ENCODE measurements around the gene CCSER1. TPM values are rescaled to one million over a fixed set of nuclear protein-coding genes. Genes with fewer than 3 reads are reported as not detected.

The CCSER1 gene
- total and polyA plus RNA-seq, 2 donors (not counting 1 experiment from before 2014, with no cell fraction given) = 10.7 to 39.5 TPM

GRCh38 chr4:91285487-91285886 is 1158.3 kb downstream of the CCSER1 start:
- Histone ChIP-seq H3K4me1 (ENCODE audit: control insufficient read depth in 2 of 2, insufficient read depth in 2 of 2, low read length in 2 of 2) (no peaks in the 10 kb centered on the region), H3K36me3 (replicated peaks in 1 of 2; ENCODE audit: control extremely low read depth in 1 of 2, control insufficient read depth in 1 of 2, extremely low read depth in 1 of 2, insufficient read depth in 2 of 2, low read length in 1 of 2) (no peaks in the 10 kb centered on the region), H3K9ac (ENCODE audit: low read length) (no peak overlapping the region), H3K79me2 (ENCODE audit: control insufficient read depth, insufficient read depth, low read length) (no peaks in the 10 kb centered on the region), H4K20me1 (ENCODE audit: control insufficient read depth, insufficient read depth, low read length, poor library complexity, severe bottlenecking) (no peaks in the 10 kb centered on the region), H3K4me2 (replicated peaks; ENCODE audit: low read depth, low read length, poor library complexity, severe bottlenecking) (no peak overlapping the region), H3K9me3 (ENCODE audit: control extremely low read depth in 1 of 3, control insufficient read depth in 2 of 3, insufficient read depth in 1 of 3, low read length in 2 of 3) (peaks cover 0 to 2% (median 0%) of the 10 kb centered on the region in 3 donors), H3K27me3 (replicated peaks in 1 of 4; ENCODE audit: control extremely low read depth in 1 of 4, control insufficient read depth in 3 of 4, insufficient read depth in 4 of 4, low read length in 3 of 4) (no peaks in the 10 kb centered on the region), H3K27ac (ENCODE audit: low read length in 2 of 2) (no peak overlapping the region), H3K4me3 (ENCODE audit: control extremely low read depth in 1 of 5, extremely low read depth in 1 of 5, insufficient read depth in 1 of 5, low read depth in 2 of 5, low read length in 4 of 5) (no peak overlapping the region), H2AFZ (ENCODE audit: insufficient read depth, low read depth, low read length, poor library complexity, severe bottlenecking) (no peak overlapping the region)
- CTCF ChIA-PET = no interaction called here
- intact Hi-C loops (cut with micrococcal nuclease) = no loop called here
- TF ChIP-seq EZH2 (IDR thresholded peaks at IDR 0.05; ENCODE audit: borderline replicate concordance, insufficient read depth, low read depth, low read length, poor library complexity, severe bottlenecking) = no peak
- TF ChIP-seq, protein P1, sequence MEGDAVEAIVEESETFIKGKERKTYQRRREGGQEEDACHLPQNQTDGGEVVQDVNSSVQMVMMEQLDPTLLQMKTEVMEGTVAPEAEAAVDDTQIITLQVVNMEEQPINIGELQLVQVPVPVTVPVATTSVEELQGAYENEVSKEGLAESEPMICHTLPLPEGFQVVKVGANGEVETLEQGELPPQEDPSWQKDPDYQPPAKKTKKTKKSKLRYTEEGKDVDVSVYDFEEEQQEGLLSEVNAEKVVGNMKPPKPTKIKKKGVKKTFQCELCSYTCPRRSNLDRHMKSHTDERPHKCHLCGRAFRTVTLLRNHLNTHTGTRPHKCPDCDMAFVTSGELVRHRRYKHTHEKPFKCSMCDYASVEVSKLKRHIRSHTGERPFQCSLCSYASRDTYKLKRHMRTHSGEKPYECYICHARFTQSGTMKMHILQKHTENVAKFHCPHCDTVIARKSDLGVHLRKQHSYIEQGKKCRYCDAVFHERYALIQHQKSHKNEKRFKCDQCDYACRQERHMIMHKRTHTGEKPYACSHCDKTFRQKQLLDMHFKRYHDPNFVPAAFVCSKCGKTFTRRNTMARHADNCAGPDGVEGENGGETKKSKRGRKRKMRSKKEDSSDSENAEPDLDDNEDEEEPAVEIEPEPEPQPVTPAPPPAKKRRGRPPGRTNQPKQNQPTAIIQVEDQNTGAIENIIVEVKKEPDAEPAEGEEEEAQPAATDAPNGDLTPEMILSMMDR (IDR thresholded peaks at IDR 0.05) = no peak
- no peaks in the 10 kb centered on the region for H3K4me1 Mint-ChIP-seq
- POLR2A ChIA-PET = no interaction called here
- no peak overlapping the region for H3K4me3 Mint-ChIP-seq
- DNase-seq (no peak), ATAC-seq (ENCODE audit: low read depth) (no peak)
- no peak overlapping the region for H3K27ac Mint-ChIP-seq
- no peaks in the 10 kb centered on the region for H3K27me3 Mint-ChIP-seq
- H3K9me3 Mint-ChIP-seq (ENCODE audit: insufficient read depth) = no peaks in the 10 kb centered on the region
- no CpG with 5 or more reads among the region's 2 CpGs for WGBS (ENCODE audit: insufficient coverage)

GRCh38 chr4:91288702-91289311 is 1161.6 kb downstream of the CCSER1 start:
- H3K4me3 Mint-ChIP-seq = no peak overlapping the region
- POLR2A ChIA-PET = no interaction called here

More at GRCh38 chr4:91288702-91289311, 1161.6 kb downstream of the CCSER1 start:
- no peaks in the 10 kb centered on the region for H3K9me3 ChIP-seq (ENCODE audit: control extremely low read depth in 1 of 3, control insufficient read depth in 2 of 3, insufficient read depth in 1 of 3, low read length in 2 of 3)
- no CpG with 5 or more reads among the region's 2 CpGs for WGBS (ENCODE audit: insufficient coverage)
- ATAC-seq (ENCODE audit: low read depth) = no peak
- DNase-seq = no peak
- intact Hi-C loops (cut with micrococcal nuclease) = no loop called here
- H3K4me1 ChIP-seq (ENCODE audit: control insufficient read depth in 2 of 2, insufficient read depth in 2 of 2, low read length in 2 of 2) = no peaks in the 10 kb centered on the region
- no peak overlapping the region for H3K4me3 ChIP-seq (ENCODE audit: control extremely low read depth in 1 of 5, extremely low read depth in 1 of 5, insufficient read depth in 1 of 5, low read depth in 2 of 5, low read length in 4 of 5)
- no peaks in the 10 kb centered on the region for H4K20me1 ChIP-seq (ENCODE audit: control insufficient read depth, insufficient read depth, low read length, poor library complexity, severe bottlenecking)
- no peak overlapping the region for H3K27ac ChIP-seq (ENCODE audit: low read length in 2 of 2)
- Mint-ChIP-seq H3K27me3 (no peaks in the 10 kb centered on the region), H3K4me1 (no peaks in the 10 kb centered on the region), H3K9me3 (ENCODE audit: insufficient read depth) (no peaks in the 10 kb centered on the region), H3K27ac (no peak overlapping the region)
- CTCF ChIA-PET = no interaction called here
- no peak overlapping the region for H2AFZ ChIP-seq (ENCODE audit: insufficient read depth, low read depth, low read length, poor library complexity, severe bottlenecking)
- H3K4me2 ChIP-seq (replicated peaks; ENCODE audit: low read depth, low read length, poor library complexity, severe bottlenecking) = no peak overlapping the region
- no peak overlapping the region for H3K9ac ChIP-seq (ENCODE audit: low read length)
- no peaks in the 10 kb centered on the region for H3K79me2 ChIP-seq (ENCODE audit: control insufficient read depth, insufficient read depth, low read length)
- no peaks in the 10 kb centered on the region for H3K27me3 ChIP-seq (replicated peaks in 1 of 4; ENCODE audit: control extremely low read depth in 1 of 4, control insufficient read depth in 3 of 4, insufficient read depth in 4 of 4, low read length in 3 of 4)
- no peaks in the 10 kb centered on the region for H3K36me3 ChIP-seq (replicated peaks in 1 of 2; ENCODE audit: control extremely low read depth in 1 of 2, control insufficient read depth in 1 of 2, extremely low read depth in 1 of 2, insufficient read depth in 2 of 2, low read length in 1 of 2)
- TF ChIP-seq, protein P1 (IDR thresholded peaks at IDR 0.05) = no peak
- no peak for TF ChIP-seq EZH2 (IDR thresholded peaks at IDR 0.05; ENCODE audit: borderline replicate concordance, insufficient read depth, low read depth, low read length, poor library complexity, severe bottlenecking)

All from B cell (primary cell).